ENCODE measurements around the gene CRYBG2. TPM values are rescaled to one million over a fixed set of nuclear protein-coding genes. Genes with fewer than 3 reads are reported as not detected.
"Not testable (repeated sequence)": the region's sequence is repeated elsewhere in the genome, so short reads cannot be mapped to it uniquely, and the experiment has no call there.

Gene CRYBG2
- total RNA-seq, 1 donor from 2014 or later: 2.8 TPM

DNA sequence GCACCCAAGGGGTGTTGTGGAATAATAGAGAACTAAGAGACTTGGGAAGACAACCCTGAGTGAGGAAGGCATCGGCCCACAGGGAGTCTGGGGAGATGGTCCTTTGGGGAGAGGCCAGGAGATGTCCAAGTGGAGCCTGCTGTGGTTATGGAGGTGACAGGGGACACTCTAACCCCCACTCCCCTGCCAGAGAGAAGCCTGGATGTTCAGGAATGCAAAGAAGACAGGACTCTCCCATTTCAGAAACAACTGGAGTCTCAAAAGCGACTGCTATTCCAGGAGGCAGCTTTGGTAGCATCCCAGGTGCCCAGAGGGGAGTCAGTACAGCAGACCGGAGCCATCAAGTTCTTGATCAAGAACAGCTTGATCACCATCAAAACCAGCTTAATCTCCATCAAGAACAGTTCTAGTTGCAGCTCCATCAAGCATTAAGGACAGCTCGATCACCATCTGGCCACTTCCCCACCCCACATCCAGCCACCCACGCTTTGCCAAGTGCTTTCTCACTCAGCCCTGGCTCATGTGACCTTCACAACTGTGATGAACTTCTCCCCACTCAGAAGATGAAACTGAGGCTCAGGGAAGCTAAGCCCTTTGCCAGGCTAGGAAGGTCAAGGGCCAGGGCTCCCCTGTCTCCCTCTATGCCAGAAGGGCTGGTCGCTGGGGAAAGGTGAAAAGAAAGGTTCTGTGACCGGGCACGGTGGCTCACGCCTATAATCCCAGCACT, 35.4 kb downstream of the CRYBG2 start:
- TF ChIP-seq, protein P1, sequence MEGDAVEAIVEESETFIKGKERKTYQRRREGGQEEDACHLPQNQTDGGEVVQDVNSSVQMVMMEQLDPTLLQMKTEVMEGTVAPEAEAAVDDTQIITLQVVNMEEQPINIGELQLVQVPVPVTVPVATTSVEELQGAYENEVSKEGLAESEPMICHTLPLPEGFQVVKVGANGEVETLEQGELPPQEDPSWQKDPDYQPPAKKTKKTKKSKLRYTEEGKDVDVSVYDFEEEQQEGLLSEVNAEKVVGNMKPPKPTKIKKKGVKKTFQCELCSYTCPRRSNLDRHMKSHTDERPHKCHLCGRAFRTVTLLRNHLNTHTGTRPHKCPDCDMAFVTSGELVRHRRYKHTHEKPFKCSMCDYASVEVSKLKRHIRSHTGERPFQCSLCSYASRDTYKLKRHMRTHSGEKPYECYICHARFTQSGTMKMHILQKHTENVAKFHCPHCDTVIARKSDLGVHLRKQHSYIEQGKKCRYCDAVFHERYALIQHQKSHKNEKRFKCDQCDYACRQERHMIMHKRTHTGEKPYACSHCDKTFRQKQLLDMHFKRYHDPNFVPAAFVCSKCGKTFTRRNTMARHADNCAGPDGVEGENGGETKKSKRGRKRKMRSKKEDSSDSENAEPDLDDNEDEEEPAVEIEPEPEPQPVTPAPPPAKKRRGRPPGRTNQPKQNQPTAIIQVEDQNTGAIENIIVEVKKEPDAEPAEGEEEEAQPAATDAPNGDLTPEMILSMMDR (conservative IDR thresholded peaks at IDR 0.05; ENCODE audit: low read depth, low read length): no peak
- DNase-seq (ENCODE audit: low read depth): no peak
- no peak overlapping the region for H3K4me3 ChIP-seq (ENCODE audit: low read depth, low read length)

DNA sequence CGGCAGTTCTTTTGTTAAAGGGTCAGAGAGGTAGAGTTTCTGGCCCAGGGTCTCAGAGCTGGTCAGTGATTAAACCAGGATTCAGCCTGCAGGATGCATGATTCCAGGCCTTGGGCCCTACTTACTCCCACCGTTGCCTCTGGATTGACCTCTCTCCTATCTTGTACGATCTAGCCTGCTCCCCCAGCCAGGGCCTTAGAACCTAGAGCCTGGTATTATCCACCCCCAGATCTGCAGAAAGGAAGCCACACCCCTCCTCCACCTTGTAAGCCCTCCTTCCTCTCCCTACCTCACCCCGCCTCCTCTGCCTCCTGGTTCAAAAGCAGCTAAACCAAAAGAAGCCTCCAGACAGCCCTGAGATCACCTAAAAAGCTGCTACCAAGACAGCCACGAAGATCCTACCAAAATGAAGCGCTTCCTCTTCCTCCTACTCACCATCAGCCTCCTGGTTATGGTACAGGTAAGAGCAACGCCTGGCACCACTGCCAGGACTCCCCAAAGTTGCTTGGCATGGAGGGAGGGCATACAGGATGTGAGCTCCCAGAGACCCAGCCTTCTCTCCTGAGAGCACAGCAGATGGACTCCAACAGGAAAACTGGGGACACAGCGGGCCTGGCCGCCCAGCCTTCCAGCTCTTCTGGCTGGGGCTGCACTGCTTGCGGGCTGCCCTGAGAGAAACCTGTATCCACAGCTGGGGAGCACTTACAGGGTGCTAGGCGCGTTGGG, 36.2 kb downstream of the CRYBG2 start, which contains the start of gene CD52:
Gene CD52, plus strand, starts transcription at position 347 of the 726 bp plus-strand sequence. Its CDS starts 60 bp downstream, at position 407.
- TF ChIP-seq, protein P1 (conservative IDR thresholded peaks at IDR 0.05; ENCODE audit: low read depth, low read length): no peak
- DNase-seq (ENCODE audit: low read depth): no peak

DNA sequence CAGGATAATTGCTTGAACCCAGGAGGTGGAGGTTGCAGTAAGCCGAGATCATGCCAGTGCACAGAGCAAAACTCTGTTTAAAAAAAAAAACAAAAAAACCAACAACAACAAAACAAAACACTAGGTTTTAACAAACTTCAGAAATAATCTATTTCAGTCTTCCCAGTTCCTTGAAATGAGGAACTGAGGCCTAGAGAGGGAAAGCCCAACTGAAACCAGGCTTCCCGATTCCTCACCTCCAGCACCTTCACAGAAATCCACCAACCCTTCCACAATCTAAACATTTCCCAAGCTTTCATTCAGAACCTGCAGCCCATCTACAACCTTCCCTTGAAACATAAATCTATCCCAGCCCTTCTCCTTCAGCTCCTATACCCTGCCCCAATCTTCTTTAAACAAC, 36.8 kb downstream of the CRYBG2 start:
- no peak for DNase-seq (ENCODE audit: low read depth)
- H3K4me3 ChIP-seq (ENCODE audit: low read depth, low read length): no peak overlapping the region
- TF ChIP-seq, protein P1 (conservative IDR thresholded peaks at IDR 0.05; ENCODE audit: low read depth, low read length): no peak

More for the DNA sequence above, 36.2 kb downstream of the CRYBG2 start, which contains the start of gene CD52:
- H3K4me3 ChIP-seq (ENCODE audit: low read depth, low read length): no peak within 1 kb of the TSS

DNA sequence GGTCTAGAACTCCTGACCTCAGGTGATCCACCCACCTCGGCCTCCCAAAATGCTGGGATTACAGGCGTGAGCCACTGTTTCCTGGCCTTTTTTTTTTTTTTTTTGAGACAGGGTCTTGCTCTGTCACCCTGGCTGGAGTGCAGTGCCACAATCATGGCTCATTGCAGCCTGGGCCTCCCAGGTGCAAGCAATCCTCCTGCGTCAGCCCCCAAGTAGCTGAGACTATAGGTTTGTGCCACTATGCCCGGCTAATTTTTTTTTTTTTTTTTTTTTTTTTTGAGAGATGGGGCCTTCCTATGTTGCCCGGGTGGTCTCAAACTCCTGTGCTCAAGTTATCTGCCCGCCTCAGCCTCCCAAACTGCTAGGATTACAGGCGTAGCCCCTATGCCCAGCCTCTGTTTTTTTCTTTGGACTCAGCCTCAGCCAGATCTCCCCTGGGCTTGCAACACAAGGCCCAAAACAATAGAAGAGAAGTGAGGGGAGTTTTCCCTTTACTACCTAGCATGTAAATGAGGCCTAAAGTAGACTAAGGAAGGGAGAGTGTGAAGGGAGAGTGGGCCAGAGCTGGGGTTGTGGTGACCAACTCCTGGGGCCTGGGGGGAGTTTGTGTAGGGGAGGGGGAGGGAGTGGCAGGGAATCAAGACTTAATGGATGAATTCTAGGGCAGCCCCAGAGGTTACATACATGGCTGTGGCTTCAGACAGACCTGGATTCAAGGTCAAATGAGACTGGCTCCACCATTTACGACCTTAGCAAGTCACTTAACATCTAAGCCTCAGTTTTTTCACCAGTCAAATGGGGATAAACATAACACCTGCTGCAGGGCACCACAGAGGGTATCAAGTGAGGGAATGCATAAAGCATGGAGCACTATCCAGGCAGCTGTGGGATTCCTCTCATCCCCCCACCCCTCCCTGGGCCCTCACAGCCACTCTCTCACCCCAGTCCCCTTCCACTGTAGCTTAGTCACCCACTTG, 37.8 kb downstream of the CRYBG2 start:
- DNase-seq (ENCODE audit: low read depth): no peak
- H3K4me3 ChIP-seq (ENCODE audit: low read depth, low read length): no peak overlapping the region
- TF ChIP-seq, protein P1 (conservative IDR thresholded peaks at IDR 0.05; ENCODE audit: low read depth, low read length): no peak

DNA sequence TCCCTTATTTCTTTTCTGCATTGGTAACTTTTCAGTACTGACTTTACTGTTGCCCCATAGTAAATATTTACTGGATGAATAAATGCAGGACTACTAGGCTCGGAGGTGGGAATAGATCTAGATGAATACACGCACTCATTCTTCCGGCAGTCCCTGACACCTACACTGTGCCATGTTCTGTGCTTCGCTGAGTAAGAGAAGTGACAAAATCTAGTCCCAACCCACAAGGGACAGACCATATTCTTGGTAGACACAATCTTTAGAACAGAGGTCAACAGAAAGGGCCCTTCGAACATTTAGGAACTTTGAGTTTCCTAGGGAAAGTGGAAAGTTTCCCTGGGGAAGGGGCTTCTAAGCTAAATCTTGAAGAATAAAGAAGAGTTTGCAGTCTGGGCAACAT, 39.4 kb downstream of the CRYBG2 start:
- DNase-seq (ENCODE audit: low read depth): no peak
- no peak overlapping the region for H3K4me3 ChIP-seq (ENCODE audit: low read depth, low read length)
- TF ChIP-seq, protein P1 (conservative IDR thresholded peaks at IDR 0.05; ENCODE audit: low read depth, low read length): no peak

DNA sequence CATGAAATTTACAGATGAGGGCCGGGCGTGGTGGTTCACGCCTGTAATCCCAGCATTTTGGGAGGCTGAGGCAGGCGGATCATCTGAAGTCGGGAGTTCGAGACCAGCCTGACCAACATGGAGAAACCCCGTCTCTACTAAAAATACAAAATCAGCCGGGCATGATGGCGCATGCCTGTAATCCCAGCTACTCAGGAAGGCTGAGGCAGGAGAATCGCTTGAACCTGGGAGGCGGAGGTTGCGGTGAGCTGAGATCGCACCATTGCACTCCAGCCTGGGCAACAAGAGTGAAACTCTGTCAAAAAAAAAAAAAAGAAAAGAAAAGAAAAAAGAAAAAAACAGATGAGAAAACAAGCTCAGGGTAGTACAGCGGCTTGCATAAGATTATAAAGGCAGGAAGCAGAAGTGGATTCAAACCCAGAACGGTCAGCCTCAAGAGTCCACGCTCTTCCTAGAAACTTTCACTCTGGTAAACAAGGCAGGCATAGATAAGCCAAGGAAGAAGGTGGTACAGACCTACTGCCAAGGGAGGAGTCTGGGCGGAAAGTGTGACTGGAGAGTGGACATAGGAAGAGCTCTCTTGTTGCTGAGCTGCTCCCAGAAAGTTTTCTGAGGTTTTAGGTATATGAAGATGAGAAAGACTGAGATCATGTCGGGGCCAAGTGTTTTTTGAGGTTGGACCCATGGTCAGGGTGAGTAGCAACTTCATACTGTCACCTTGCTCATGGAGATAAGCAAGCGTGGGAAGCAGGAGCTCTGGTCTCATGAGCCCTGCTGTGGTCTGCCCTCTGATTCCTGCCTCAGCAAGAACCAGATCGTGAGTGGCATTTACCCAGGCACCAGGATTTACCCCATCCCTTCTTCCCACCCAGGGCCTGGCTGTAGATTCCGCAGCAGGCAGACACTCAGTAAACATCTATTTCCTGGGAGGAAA, 45.7 kb downstream of the CRYBG2 start:
- H3K4me3 ChIP-seq (ENCODE audit: low read depth, low read length); DNase-seq (ENCODE audit: low read depth): not testable (repeated sequence)
